ENCODE data around the gene KIAA0930. TPM values are rescaled to one million over a fixed set of nuclear protein-coding genes. Genes with fewer than 3 reads are reported as not detected.
A peak's percentile ranks its signal among the peaks of the same experiment; 100 is the strongest.

KIAA0930 gene
- total RNA-seq, 1 donor from 2014 or later = 103 TPM

- H3K9me3 Mint-ChIP-seq (ENCODE audit: low read depth) = no peaks in the 10 kb centered on the region
These were observed 15.5 kb downstream of the KIAA0930 start for GRCh38 chr22:45224988-45225731.

DNA sequence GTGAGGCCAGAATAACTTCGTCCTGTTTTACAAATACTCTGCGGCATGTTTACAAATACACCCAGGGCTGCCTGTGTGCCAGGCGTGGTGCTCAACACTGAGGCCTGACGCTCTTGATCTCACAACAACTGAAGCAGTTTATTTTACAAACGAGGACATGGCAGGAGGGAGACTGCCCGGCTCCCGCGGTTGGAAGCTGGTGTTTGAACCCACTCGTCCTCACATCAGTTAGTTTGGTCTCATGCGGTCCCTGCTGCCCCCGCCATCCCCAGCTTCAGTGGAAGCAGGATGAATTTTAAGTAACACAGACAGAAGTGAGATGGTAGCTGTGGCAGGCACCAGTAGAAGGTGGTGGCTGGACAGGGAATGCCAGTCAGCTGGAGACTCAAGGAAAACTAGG is 16.4 kb downstream of the KIAA0930 start:
- H3K9me3 Mint-ChIP-seq (ENCODE audit: low read depth) = no peaks in the 10 kb centered on the region
- H3K36me3 Mint-ChIP-seq (ENCODE audit: low read depth) = no peaks in the 10 kb centered on the region
- peaks cover 37% of the 10 kb centered on the region for H3K4me1 Mint-ChIP-seq (ENCODE audit: low read depth)
- H3K4me3 Mint-ChIP-seq (ENCODE audit: unreplicated experiment) = no peak overlapping the region
- H3K27ac Mint-ChIP-seq (ENCODE audit: unreplicated experiment) = peak overlapping the region; percentile 66
- no peaks in the 10 kb centered on the region for H3K27me3 Mint-ChIP-seq (ENCODE audit: low read depth)
- no peak for TF ChIP-seq CTCF (IDR thresholded peaks at IDR 0.05)
- DNase-seq (ENCODE audit: low spot score) = no peak

More at GRCh38 chr22:45224988-45225731, 15.5 kb downstream of the KIAA0930 start:
- H3K36me3 Mint-ChIP-seq (ENCODE audit: low read depth) = no peaks in the 10 kb centered on the region
- peaks cover 37% of the 10 kb centered on the region for H3K4me1 Mint-ChIP-seq (ENCODE audit: low read depth)
- no peak for DNase-seq (ENCODE audit: low spot score)
- H3K27ac Mint-ChIP-seq (ENCODE audit: unreplicated experiment) = no peak overlapping the region
- H3K27me3 Mint-ChIP-seq (ENCODE audit: low read depth) = no peaks in the 10 kb centered on the region
- TF ChIP-seq CTCF (IDR thresholded peaks at IDR 0.05) = no peak
- H3K4me3 Mint-ChIP-seq (ENCODE audit: unreplicated experiment) = no peak overlapping the region

GRCh38 chr22:45223304-45224117 is 17.2 kb downstream of the KIAA0930 start:
- H3K4me3 Mint-ChIP-seq (ENCODE audit: unreplicated experiment) = no peak overlapping the region
- no peak for DNase-seq (ENCODE audit: low spot score)
- TF ChIP-seq CTCF (IDR thresholded peaks at IDR 0.05) = no peak
- H3K36me3 Mint-ChIP-seq (ENCODE audit: low read depth) = no peaks in the 10 kb centered on the region
- H3K9me3 Mint-ChIP-seq (ENCODE audit: low read depth) = no peaks in the 10 kb centered on the region
- H3K4me1 Mint-ChIP-seq (ENCODE audit: low read depth) = peaks cover 44% of the 10 kb centered on the region
- H3K27me3 Mint-ChIP-seq (ENCODE audit: low read depth) = no peaks in the 10 kb centered on the region
- no peak overlapping the region for H3K27ac Mint-ChIP-seq (ENCODE audit: unreplicated experiment)

DNA sequence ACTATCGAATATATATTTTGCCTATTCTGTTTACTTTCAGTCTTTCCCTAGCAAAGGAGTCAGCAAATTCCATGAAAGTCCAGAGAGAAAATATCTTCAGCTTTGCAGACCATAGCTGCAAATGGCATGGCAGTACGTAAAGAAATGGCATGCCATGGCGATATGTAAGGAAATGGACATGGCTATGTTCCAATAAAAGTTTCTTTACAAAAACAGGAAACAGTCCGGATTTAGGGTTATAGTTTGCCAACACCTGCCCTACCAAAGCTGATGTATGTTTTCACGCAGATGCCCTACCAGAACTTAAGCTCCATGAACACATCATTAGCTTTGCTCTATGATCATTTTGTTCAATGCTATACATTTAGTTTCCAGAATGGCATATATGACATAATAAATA is 19.5 kb downstream of the KIAA0930 start:
- no peak overlapping the region for H3K4me3 Mint-ChIP-seq (ENCODE audit: unreplicated experiment)
- no peaks in the 10 kb centered on the region for H3K36me3 Mint-ChIP-seq (ENCODE audit: low read depth)
- DNase-seq (ENCODE audit: low spot score) = no peak
- no peaks in the 10 kb centered on the region for H3K9me3 Mint-ChIP-seq (ENCODE audit: low read depth)
- TF ChIP-seq CTCF (IDR thresholded peaks at IDR 0.05) = no peak
- peak overlapping the region; percentile 30 for H3K27ac Mint-ChIP-seq (ENCODE audit: unreplicated experiment)
- H3K4me1 Mint-ChIP-seq (ENCODE audit: low read depth) = peaks cover 40% of the 10 kb centered on the region
- no peaks in the 10 kb centered on the region for H3K27me3 Mint-ChIP-seq (ENCODE audit: low read depth)

GRCh38 chr22:45218976-45219375 is 21.7 kb downstream of the KIAA0930 start:
- no peaks in the 10 kb centered on the region for H3K27me3 Mint-ChIP-seq (ENCODE audit: low read depth)
- no peak for DNase-seq (ENCODE audit: low spot score)
- H3K36me3 Mint-ChIP-seq (ENCODE audit: low read depth) = no peaks in the 10 kb centered on the region
- H3K4me3 Mint-ChIP-seq (ENCODE audit: unreplicated experiment) = no peak overlapping the region
- no peaks in the 10 kb centered on the region for H3K9me3 Mint-ChIP-seq (ENCODE audit: low read depth)
- peaks cover 34% of the 10 kb centered on the region for H3K4me1 Mint-ChIP-seq (ENCODE audit: low read depth)
- TF ChIP-seq CTCF (IDR thresholded peaks at IDR 0.05) = no peak
- H3K27ac Mint-ChIP-seq (ENCODE audit: unreplicated experiment) = no peak overlapping the region

Data from chondrocyte (in vitro differentiated cells).